HEK293 (cell line): Measurements from ENCODE around the gene NDRG4.

Experiments
- CTCF ChIA-PET: fragments of 350-600 bp; formaldehyde crosslinking; extraction: SDS; loops from one replicate; lab custom pipeline; 2021; ENCODE audit warnings: antibody characterized with exemption; lab: Yijun Ruan, JAX
- POLR2A ChIA-PET: fragments of 300-600 bp; formaldehyde crosslinking; extraction: SDS; loops from one replicate; lab custom pipeline; 2020; ENCODE audit warnings: antibody characterized with exemption, inconsistent platforms; lab: Yijun Ruan, JAX
- H3K27ac ChIP-seq: fragments of 200-500 bp; sonication (Bioruptor generic); 2 replicates; pipeline ENCODE4 v1.5.1; 2014; ENCODE audit warnings: low read depth, low read length, control low read depth, inconsistent platforms; ENCODE audit errors: extremely low read depth
- H3K36me3 ChIP-seq, 2 experiments: fragments of 200-500 bp in 1 of 2; sonication (Bioruptor generic) in 1 of 2; 1 replicate in 1 of 2; 2 replicates in 1 of 2; pipeline ENCODE4 v1.5.1; 2014 to 2017; ENCODE audit warnings: inconsistent platforms in 2 of 2, low read length in 2 of 2; ENCODE audit not compliant: control insufficient read depth in 2 of 2, insufficient read depth in 1 of 2
- H3K4me1 ChIP-seq: fragments of 200-500 bp; sonication (Bioruptor generic); 2 replicates; pipeline ENCODE4 v1.5.1; 2014; ENCODE audit warnings: mild to moderate bottlenecking, low read length, inconsistent platforms; ENCODE audit not compliant: control insufficient read depth, insufficient read depth
- H3K4me3 ChIP-seq: 2 replicates; pipeline ENCODE4 v1.5.1; 2011; ENCODE audit warnings: low read depth, mild to moderate bottlenecking, control low read depth, low read length, moderate library complexity
- H3K9me3 ChIP-seq: fragments of 200-500 bp; sonication (Bioruptor generic); 2 replicates; pipeline ENCODE4 v1.5.1; 2014; ENCODE audit warnings: low read depth, low read length, inconsistent platforms; ENCODE audit not compliant: control insufficient read depth, insufficient read depth
- HOXD13 ChIP-seq: sonication (generic); formaldehyde crosslinking; IDR thresholded peaks from 2 replicates; pipeline ENCODE4 v1.8.0; 2022; ENCODE audit warnings: missing genetic modification reagents, borderline replicate concordance
- PRDM2 ChIP-seq: fragments of 450-650 bp; formaldehyde crosslinking; IDR thresholded peaks from 2 replicates; pipeline ENCODE4 v1.5.1; 2016; ENCODE audit warnings: missing biosample characterization, missing genetic modification characterization, borderline replicate concordance
- REST ChIP-seq: fragments of 450-650 bp; formaldehyde crosslinking; IDR thresholded peaks from 2 replicates; pipeline ENCODE4 v1.5.1; 2016; ENCODE audit warnings: missing biosample characterization, missing genetic modification characterization
- TCF7L2 ChIP-seq: IDR thresholded peaks from 2 replicates; pipeline ENCODE4 v1.6.1; 2011; ENCODE audit warnings: low read depth, mild to moderate bottlenecking, inconsistent platforms, low read length, moderate library complexity, borderline replicate concordance
- TRIM28 ChIP-seq: IDR thresholded peaks from 2 replicates; pipeline ENCODE4 v1.6.1; 2011; ENCODE audit warnings: low read length, control low read depth, borderline replicate concordance
- ZBTB48 ChIP-seq: fragments of 450-650 bp; formaldehyde crosslinking; IDR thresholded peaks from 2 replicates; pipeline ENCODE4 v1.5.1; 2016; ENCODE audit warnings: missing biosample characterization, missing genetic modification characterization
- ZBTB7A ChIP-seq: fragments of 450-650 bp; formaldehyde crosslinking; IDR thresholded peaks from 2 replicates; pipeline ENCODE4 v1.5.1; 2016; ENCODE audit warnings: low read depth, missing biosample characterization, missing genetic modification characterization
- ZBTB8A ChIP-seq: fragments of 450-650 bp; formaldehyde crosslinking; IDR thresholded peaks from 2 replicates; pipeline ENCODE4 v1.5.1; 2016; ENCODE audit warnings: missing biosample characterization, missing genetic modification characterization
- ZNF121 ChIP-seq: fragments of 450-650 bp; formaldehyde crosslinking; IDR thresholded peaks from 2 replicates; pipeline ENCODE4 v1.5.1; 2016; ENCODE audit warnings: missing biosample characterization, missing genetic modification characterization
- ZNF157 ChIP-seq: fragments of 450-650 bp; formaldehyde crosslinking; IDR thresholded peaks from 2 replicates; pipeline ENCODE4 v1.5.1; 2016; ENCODE audit warnings: missing biosample characterization, missing genetic modification characterization
- ZNF174 ChIP-seq: fragments of 450-650 bp; formaldehyde crosslinking; IDR thresholded peaks from 2 replicates; pipeline ENCODE4 v1.5.0; 2017; ENCODE audit warnings: missing biosample characterization, mild to moderate bottlenecking, missing genetic modification characterization
- ZNF324 ChIP-seq: fragments of 450-650 bp; formaldehyde crosslinking; IDR thresholded peaks from 2 replicates; pipeline ENCODE4 v1.5.1; 2016; ENCODE audit warnings: missing biosample characterization, missing genetic modification characterization
- ZNF354C ChIP-seq: fragments of 450-650 bp; formaldehyde crosslinking; IDR thresholded peaks from 2 replicates; pipeline ENCODE4 v1.5.1; 2016; ENCODE audit warnings: missing biosample characterization, missing genetic modification characterization, low read depth, borderline replicate concordance
- ZNF529 ChIP-seq: fragments of 450-650 bp; formaldehyde crosslinking; IDR thresholded peaks from 2 replicates; pipeline ENCODE4 v1.5.1; 2017; ENCODE audit warnings: missing genetic modification characterization, missing biosample characterization; ENCODE audit not compliant: insufficient replicate concordance
- ZNF560 ChIP-seq: fragments of 450-650 bp; formaldehyde crosslinking; IDR thresholded peaks from 2 replicates; pipeline ENCODE4 v1.5.1; 2017; ENCODE audit warnings: missing biosample characterization, missing genetic modification characterization, borderline replicate concordance
- ZNF596 ChIP-seq: fragments of 450-650 bp; IDR thresholded peaks from 2 replicates; pipeline ENCODE4 v1.5.0; 2018; ENCODE audit warnings: missing biosample characterization, mild to moderate bottlenecking, missing genetic modification characterization, moderate library complexity
- ZNF658 ChIP-seq: fragments of 450-650 bp; formaldehyde crosslinking; IDR thresholded peaks from 2 replicates; pipeline ENCODE4; 2016; ENCODE audit warnings: missing biosample characterization, missing genetic modification characterization
- TF ChIP-seq, protein P1 (sequence below): fragments of 450-650 bp; formaldehyde crosslinking; IDR thresholded peaks from 2 replicates; pipeline ENCODE4 v1.5.1; 2017; ENCODE audit warnings: missing biosample characterization, missing genetic modification characterization
- TF ChIP-seq, protein P2 (sequence below): fragments of 450-650 bp; formaldehyde crosslinking; IDR thresholded peaks from 2 replicates; pipeline ENCODE4 v1.5.1; 2017; ENCODE audit warnings: missing biosample characterization, missing genetic modification characterization
- TF ChIP-seq, protein P3 (sequence below): fragments of 450-650 bp; formaldehyde crosslinking; IDR thresholded peaks from 2 replicates; pipeline ENCODE4 v1.5.1; 2016; ENCODE audit warnings: missing biosample characterization, missing genetic modification characterization

Gene NDRG4

GRCh38 chr16:58537124-58537906, 37.4 kb downstream of the NDRG4 start:
- Histone ChIP-seq H3K4me3 (no peak overlapping the region), H3K9me3 (no peaks in the 10 kb centered on the region), H3K36me3 (peaks cover 74 to 98% of the 10 kb centered on the region in 2 experiments), H3K4me1 (no peaks in the 10 kb centered on the region), H3K27ac (no peak overlapping the region)
- POLR2A ChIA-PET: interaction anchor here (0.6 kb wide), 1 partner anchor 14 kb away, joined by 7 read pairs; no protein-coding TSS in a partner anchor
- CTCF ChIA-PET: interaction anchor here (0.6 to 1.6 kb wide), 4 partner anchors 14 to 219 kb away, joined by 3 to 5 read pairs (median 4); no protein-coding TSS in a partner anchor
- TF ChIP-seq, protein P1, sequence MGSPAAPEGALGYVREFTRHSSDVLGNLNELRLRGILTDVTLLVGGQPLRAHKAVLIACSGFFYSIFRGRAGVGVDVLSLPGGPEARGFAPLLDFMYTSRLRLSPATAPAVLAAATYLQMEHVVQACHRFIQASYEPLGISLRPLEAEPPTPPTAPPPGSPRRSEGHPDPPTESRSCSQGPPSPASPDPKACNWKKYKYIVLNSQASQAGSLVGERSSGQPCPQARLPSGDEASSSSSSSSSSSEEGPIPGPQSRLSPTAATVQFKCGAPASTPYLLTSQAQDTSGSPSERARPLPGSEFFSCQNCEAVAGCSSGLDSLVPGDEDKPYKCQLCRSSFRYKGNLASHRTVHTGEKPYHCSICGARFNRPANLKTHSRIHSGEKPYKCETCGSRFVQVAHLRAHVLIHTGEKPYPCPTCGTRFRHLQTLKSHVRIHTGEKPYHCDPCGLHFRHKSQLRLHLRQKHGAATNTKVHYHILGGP: no peak
- TF ChIP-seq ZNF324 (no peak), ZBTB7A (tag by site-specific recombination) (no peak), PRDM2 (no peak), ZNF121 (tag by site-specific recombination) (no peak), ZNF354C (no peak), TRIM28 (no peak), ZNF174 (tag by site-specific recombination) (no peak), TCF7L2 (no peak), HOXD13 (CRISPR knock-in tag) (no peak), REST (no peak), ZNF658 (tag by site-specific recombination) (no peak), ZNF157 (tag by site-specific recombination) (no peak), ZNF529 (tag by site-specific recombination) (no peak), ZBTB48 (tag by site-specific recombination) (no peak), ZNF560 (tag by site-specific recombination) (no peak), ZNF596 (no peak), ZBTB8A (tag by site-specific recombination) (no peak)
- TF ChIP-seq, protein P2, sequence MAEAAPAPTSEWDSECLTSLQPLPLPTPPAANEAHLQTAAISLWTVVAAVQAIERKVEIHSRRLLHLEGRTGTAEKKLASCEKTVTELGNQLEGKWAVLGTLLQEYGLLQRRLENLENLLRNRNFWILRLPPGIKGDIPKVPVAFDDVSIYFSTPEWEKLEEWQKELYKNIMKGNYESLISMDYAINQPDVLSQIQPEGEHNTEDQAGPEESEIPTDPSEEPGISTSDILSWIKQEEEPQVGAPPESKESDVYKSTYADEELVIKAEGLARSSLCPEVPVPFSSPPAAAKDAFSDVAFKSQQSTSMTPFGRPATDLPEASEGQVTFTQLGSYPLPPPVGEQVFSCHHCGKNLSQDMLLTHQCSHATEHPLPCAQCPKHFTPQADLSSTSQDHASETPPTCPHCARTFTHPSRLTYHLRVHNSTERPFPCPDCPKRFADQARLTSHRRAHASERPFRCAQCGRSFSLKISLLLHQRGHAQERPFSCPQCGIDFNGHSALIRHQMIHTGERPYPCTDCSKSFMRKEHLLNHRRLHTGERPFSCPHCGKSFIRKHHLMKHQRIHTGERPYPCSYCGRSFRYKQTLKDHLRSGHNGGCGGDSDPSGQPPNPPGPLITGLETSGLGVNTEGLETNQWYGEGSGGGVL (tag by site-specific recombination): no peak
- TF ChIP-seq, protein P3, sequence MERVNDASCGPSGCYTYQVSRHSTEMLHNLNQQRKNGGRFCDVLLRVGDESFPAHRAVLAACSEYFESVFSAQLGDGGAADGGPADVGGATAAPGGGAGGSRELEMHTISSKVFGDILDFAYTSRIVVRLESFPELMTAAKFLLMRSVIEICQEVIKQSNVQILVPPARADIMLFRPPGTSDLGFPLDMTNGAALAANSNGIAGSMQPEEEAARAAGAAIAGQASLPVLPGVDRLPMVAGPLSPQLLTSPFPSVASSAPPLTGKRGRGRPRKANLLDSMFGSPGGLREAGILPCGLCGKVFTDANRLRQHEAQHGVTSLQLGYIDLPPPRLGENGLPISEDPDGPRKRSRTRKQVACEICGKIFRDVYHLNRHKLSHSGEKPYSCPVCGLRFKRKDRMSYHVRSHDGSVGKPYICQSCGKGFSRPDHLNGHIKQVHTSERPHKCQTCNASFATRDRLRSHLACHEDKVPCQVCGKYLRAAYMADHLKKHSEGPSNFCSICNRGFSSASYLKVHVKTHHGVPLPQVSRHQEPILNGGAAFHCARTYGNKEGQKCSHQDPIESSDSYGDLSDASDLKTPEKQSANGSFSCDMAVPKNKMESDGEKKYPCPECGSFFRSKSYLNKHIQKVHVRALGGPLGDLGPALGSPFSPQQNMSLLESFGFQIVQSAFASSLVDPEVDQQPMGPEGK: no peak
